ENCODE results near the gene DSCAML1.
A peak's percentile ranks its signal among the peaks of the same experiment; 100 is the strongest.

DSCAML1 gene

DNA sequence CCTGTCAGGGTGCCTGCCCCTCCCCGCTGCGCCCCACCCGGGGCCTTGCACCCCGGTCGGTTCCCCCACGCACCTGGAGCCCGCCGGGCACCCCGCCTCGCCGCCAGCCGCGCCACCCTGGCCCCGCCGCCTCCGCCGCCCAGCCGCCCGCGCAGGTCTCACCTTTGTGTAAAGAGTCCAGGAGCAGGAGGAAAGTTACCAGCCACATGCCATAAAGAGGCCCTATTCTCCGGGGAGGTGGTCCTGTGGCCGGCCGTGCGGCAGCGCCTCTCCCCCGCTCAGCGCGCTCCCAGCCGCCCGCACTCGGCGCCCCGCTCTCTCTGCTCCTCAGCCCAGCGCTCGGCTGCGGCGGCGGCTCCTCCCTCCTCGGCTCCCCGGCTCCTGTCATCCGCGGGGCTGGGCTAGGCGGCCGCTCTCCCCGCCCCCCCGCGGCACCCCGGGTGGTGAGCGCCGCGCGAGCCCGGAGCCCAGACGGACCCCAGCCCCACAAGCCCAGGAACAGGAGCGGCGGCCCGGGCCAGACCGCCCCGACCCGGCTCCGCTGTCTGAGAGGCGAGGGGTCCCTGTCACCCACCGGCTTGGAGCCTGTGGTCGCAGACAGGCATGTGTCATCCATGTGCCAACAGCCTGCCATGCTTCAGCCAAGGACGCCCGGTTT, at the start of gene DSCAML1:
Gene DSCAML1 (minus strand): TSS at position 345 of the 658 bp plus-strand sequence. CDS start 137 bp downstream, at position 208.
- peak; percentile 45 for DNase-seq

DNA sequence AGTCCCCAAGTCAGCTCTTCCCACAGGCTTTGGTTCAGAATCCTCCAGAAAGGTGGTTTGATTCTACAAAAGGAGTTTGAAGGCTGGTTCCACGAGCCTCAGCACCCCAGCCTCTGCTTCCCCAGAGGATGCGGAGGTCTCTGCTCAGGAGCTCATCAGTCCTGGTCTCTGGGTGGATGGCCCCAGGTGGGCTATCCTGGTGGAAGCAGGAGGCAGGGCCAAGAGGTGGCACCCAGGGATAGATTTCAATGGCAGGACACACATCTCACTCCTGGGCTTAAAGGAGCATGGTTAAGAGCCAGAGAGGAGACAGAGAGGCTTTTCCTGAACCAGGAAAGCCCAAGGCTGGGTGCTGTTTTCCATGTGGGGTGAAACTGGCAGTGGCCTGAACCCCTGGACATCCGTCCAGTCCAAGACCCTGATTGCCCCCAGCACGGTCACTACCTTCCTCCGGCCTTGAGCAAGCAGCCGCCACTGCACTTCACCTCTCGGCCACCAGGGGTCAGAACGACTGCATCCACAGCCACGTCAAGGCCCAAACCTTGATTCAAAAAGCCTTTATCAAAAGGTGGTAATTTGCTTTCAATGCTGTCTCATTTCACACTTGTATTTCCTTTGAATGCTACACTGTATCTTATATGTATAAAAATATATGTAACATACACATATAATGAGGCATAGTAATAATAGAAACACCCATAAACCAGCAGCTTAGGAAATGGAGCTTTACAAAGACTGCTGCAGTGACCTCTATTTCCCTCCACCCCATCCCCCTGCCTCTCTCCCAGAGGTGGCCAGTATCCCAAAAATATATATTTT, 46.9 kb upstream of the DSCAML1 start:
- peak; percentile 84 for DNase-seq

DNA sequence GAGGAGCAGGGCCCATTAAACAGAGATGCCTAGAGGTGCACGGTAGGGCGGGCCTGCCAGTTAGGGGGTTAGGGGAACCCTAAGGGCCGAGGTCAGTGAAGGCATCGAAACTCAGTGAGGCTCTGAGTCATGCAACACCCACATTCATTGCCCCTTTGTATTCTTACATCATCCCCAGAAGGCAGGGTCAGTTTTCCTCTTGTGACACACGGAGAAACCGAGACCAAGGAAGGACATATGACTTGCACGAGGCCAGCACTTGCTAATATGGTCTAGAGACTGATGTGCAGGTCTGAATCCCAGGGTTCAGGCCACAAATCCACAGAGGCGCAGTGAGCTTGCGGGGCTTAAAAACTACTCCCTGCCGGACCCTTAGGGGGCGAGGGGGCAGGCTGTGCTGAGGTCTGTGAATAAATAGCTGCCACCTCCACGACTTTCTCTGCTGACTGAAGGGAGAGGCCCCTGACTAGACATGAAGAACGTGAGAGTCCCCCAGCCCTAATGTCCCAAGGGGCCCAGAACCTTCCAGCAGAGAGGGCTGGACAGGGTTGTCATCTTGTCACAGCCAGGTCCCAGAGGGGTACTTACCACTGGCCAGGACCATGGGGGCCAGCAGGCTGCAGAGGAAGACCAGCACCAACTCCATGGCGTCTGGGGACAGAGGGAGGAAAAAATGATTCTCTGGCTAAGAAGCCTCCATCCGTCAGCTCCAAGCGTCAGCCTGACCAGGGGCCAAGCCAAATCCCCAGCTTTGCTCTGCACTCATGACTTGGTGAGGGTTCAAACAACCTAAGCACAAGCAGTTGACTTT, 45.3 kb upstream of the DSCAML1 start:
- DNase-seq: no peak

DNA sequence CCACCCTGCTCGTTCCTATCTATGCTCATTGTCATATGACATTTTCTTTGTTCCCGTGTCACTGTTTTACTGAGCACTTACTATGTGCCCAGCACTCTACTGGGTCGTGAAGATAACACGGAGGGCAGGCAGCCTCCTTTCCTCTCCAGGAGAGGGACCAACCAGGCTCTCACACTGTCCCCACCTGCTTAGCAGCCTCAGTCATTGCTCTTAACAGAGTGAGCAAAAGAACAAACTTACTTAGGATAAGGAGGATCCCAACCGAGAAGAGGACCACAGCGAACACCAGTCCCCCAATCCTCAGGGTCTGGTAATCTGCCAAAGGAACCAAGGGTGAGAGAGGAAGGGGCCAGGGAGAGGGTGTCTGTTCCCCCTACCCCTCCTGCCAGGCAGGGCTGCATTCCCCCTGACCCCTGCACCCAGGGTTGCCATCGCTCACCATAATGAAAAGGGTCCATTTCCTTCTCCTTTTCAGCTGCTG, 44.6 kb upstream of the DSCAML1 start:
- no peak for DNase-seq

GRCh38 chr11:117840881-117841550, 44.0 kb upstream of the DSCAML1 start:
- DNase-seq: no peak

GRCh38 chr11:117839936-117840813, 43.2 kb upstream of the DSCAML1 start:
- no peak for DNase-seq

DNA sequence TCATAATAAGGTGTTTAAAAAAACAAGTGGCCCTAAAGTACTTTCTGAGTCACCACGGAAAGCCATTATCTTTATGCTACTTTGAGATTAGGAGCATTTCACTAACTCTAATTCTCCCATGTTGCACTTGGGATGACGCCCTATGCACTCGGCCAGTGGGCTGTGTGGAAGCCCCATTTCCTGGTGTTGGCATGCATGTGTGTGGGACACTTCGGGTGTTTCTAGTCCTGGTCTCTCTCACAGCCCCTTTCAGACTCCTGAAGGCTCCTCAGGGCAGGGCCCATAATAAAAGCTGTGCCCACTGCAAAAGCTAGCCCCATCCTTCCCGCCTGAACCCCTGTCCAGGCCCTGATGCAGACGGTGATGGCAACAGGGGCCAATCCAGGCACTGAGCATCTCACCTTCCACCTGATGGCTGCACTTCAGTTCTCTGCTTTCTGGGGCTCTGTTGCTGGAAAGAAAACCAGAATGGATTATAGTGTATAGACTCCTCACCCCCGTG, 42.4 kb upstream of the DSCAML1 start:
- no peak for DNase-seq

- DNase-seq: no peak
Measured at GRCh38 chr11:117838901-117839300, 41.9 kb upstream of the DSCAML1 start.

DNA sequence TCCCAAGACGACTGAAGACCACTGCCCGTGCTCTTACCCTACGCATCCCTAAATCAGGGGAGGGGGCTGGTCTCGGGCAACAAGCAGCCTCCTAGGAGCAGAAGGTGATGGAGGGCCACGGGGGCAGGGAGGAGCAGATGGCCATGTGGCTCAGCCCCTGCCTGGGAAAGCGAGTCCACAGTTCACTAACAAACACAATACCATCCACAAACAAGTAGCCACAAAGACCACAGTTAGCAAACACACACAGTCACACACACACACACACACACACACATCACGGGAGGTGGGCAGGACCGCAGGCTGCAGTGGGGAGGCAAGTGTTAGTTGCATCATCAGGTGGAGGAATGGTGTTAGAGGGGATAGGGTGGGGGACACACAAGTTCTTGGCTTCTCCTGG, 40.8 kb upstream of the DSCAML1 start:
- no peak for DNase-seq

DNA sequence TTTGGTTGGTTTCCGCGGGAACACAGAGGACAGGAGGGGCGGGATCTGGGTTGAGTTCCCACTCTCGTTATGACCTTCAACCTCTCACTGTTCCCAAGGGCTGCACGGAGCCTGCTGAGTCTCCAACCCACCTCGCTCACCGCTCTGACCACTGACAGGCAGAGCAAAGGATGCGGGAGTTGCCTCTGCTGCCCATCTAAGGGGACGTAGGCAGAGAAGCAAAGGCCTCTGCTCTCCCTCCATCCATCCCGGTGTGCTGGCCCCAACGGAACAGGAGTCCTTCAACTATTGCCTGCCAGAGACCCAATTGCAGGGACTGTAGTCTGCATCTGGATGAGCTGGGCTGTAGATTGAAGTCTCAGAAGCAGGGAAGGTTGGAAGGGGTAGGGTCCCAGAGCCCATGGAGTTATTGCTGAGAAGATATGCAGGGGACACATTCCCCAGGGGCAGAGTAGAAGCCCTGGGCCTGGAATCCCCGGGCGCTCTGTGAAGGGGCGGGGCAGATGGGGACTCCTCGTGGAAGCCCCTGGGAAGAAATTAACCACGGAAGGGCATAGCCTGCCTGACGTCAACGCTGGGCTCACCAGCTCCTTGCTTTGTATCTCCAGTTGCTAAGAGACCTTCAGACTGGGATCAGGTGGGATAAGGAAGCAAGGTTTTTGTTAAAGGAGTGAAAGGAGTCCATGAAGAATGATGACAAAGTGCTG, 40.2 kb upstream of the DSCAML1 start:
- no peak for DNase-seq

- no peak for DNase-seq
Measured at GRCh38 chr11:117836077-117836960, 39.3 kb upstream of the DSCAML1 start.

GRCh38 chr11:117835576-117835975, 38.6 kb upstream of the DSCAML1 start:
- DNase-seq: no peak

DNA sequence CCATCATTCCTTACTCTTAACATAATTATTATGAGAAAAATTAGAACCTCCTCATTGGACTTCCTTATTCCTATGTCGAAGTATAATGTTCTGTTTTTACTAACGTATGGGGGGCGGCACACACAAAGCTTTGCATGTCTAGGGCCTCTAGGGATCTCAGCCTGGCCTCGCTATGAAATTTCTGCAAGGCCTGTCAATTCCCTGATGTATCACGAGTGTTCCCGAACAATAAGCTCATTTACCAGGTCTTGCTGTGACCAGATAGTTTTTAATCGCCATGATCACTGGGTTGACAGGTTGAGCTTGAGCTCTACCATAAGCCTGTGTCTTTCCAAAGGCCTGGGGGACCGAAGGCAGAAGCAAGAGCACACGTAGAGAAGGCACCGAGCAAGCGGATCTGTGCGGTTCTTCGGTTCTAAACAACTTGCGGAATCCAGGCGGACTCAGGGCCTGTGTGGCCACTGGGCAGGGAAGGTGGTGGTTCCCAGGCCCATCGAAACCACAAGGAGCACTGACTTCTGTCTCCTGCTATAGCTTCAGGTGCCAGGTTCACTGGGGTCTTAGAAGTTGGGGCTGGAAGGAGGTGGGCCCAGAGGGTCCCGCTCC, 37.9 kb upstream of the DSCAML1 start:
- no peak for DNase-seq

- DNase-seq: no peak
Measured at GRCh38 chr11:117834068-117834810, 37.2 kb upstream of the DSCAML1 start.

DNA sequence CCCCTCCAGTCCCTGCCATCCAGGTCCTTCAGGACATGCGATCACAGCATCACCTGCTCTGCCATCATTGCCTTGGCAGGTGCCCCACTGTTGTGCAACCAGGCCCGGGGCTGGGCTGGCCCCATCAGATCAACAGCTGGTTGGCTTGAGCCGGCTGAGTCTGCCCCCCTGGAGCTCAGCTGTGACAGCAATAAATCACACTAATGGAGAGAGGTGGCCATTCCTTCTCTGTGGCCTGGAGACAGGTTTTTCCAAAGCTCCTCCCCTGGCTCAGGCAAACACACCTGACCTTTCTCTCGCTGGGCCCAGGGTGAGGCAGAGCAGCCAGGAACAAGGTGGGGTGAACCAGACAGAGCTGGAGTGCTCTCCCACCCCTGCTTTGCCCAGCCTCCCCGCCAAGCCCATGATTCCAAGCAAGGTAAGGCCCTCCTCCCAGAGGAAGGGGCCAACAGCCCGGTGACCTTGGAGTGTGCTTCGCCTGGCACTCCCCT, 36.4 kb upstream of the DSCAML1 start:
- DNase-seq: no peak

- DNase-seq: no peak
Measured at GRCh38 chr11:117832511-117832910, 35.5 kb upstream of the DSCAML1 start.

DNA sequence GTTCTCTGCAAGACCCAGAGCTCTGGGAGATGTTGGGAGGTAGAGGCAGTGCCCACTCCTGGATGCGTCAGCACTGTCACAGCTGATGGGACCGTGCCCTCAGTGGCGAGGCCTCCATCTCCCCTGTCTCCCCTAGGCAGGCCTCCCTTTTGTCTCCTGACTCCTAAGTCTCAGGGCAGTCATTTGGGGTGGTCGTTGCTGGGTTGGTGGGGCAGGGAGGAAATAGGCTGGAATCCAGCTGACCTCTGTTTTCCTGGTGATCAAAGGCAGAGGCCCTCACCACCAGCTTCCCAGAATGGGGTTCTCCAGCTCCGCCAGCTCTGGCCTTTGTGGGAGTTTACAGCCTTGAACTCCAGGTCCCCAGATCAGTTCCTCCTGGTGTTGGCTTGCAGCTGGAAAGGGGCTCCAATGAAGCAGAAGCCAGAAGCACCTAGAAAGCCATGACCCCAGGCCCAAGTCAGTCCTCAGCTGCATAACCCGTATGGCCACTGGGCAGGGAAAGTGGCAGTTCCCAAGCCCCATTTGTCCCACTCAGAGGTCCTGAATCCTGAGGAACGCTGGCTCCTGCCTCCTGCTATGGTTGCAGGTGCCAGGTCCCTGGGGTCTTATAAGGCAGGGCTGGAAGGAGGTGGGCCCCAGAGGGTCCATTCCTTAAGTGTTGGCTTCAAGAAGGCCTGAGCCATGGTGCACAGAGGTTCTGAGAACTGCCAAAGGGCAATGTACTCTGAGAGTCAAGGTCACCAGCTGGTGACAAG, 34.8 kb upstream of the DSCAML1 start:
- no peak for DNase-seq

Data from activated CD4-positive, alpha-beta T cell treated with anti-CD3 and anti-CD28 coated beads, Interleukin-2, amount 50 U/mL, for 1 hour (primary cell).